ENCODE data around the gene RAP2C. TPM values are rescaled to one million over a fixed set of nuclear protein-coding genes. Genes with fewer than 3 reads are reported as not detected.

RAP2C gene
- total RNA-seq, 2 donors from 2014 or later = 7.8 to 7.9 TPM

DNA sequence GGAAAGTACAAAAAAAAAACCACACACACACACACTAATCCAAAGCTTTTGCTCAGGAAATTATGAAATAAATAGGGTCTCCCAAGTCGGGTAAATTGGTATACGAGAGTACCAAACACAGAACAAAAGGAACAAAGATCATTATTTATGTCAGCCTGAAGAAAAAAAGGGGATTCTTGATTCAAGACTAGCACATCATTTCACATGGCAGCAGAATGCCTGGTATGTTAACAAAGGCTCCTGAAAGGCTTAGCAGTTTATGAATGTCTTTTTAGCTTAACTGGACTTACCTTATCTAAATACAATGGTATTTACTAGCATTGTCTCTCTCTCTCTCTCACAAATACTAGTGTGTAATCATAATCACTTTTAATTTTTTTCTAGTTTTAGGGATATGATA lies 11.3 kb downstream of the RAP2C start:
- 66 to 89% methylated on average over 2 of the region's 2 CpGs for WGBS, 2 donors
- intact Hi-C loops (cut with DNase I) = no loop called here

DNA sequence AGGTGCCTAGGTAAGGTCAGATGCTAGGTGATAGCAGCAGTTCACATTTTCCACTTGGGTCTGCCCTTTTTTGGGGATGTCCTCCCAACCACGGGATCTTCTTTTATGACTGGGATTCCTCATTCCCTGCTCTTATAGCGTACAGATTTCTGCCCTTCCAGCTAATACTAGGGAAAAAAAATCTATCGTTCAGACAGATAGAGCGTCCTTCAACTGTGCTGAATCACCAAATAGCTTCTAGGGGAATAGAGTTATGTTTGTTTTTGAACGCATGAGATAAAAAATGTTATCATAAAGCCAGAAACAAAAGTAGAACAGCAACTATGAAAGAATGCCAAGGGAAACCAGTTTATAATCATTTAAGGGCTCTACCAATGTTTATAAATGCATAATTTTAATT lies 13.0 kb downstream of the RAP2C start:
- Histone ChIP-seq H3K36me3 (replicated peaks in 1 of 2; ENCODE audit: insufficient read depth in 1 of 2, low read depth in 2 of 2) (no peaks in the 10 kb centered on the region), H3K9me3 (no peaks in the 10 kb centered on the region), H3K27me3 (no peaks in the 10 kb centered on the region), H3K4me3 (no peak overlapping the region), H3K27ac (no peak overlapping the region), H3K4me1 (peaks cover 14% of the 10 kb centered on the region)
- WGBS, 2 donors = 26 to 39% methylated on average over 5 of the region's 5 CpGs
- DNase-seq (no peak), ATAC-seq (no peak)
- TF ChIP-seq, protein P1, sequence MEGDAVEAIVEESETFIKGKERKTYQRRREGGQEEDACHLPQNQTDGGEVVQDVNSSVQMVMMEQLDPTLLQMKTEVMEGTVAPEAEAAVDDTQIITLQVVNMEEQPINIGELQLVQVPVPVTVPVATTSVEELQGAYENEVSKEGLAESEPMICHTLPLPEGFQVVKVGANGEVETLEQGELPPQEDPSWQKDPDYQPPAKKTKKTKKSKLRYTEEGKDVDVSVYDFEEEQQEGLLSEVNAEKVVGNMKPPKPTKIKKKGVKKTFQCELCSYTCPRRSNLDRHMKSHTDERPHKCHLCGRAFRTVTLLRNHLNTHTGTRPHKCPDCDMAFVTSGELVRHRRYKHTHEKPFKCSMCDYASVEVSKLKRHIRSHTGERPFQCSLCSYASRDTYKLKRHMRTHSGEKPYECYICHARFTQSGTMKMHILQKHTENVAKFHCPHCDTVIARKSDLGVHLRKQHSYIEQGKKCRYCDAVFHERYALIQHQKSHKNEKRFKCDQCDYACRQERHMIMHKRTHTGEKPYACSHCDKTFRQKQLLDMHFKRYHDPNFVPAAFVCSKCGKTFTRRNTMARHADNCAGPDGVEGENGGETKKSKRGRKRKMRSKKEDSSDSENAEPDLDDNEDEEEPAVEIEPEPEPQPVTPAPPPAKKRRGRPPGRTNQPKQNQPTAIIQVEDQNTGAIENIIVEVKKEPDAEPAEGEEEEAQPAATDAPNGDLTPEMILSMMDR (IDR thresholded peaks at IDR 0.05) = no peak
- intact Hi-C loops (cut with DNase I) = no loop called here

More for the DNA sequence above, 11.3 kb downstream of the RAP2C start:
- ATAC-seq = no peak
- no peaks in the 10 kb centered on the region for H3K9me3 ChIP-seq
- TF ChIP-seq POLR2A (IDR thresholded peaks at IDR 0.05) = no peak
- TF ChIP-seq, protein P1 (IDR thresholded peaks at IDR 0.05) = no peak
- DNase-seq = no peak
- H3K27me3 ChIP-seq = no peaks in the 10 kb centered on the region
- no peak overlapping the region for H3K27ac ChIP-seq
- H3K4me3 ChIP-seq = no peak overlapping the region
- H3K4me1 ChIP-seq = peaks cover 14% of the 10 kb centered on the region
- H3K36me3 ChIP-seq (replicated peaks in 1 of 2; ENCODE audit: insufficient read depth in 1 of 2, low read depth in 2 of 2) = no peaks in the 10 kb centered on the region

DNA sequence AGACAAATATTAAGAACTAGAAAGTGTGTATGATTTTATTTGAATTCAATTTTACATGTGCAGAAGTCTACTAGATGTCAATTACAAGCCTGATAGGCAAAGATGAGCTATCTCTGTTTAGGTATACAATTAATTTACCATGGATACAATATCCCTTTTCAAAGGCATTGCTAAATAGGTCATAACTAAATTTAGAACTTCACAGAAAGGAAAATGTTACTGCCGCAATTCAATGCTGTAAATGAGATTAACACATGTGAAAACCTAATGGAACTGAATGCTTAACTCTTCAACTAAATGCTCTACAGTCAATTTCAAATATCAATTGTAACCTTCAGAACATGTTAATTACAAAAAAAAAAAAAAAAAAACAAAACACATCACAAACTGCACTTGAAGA lies 14.6 kb downstream of the RAP2C start:
- Histone ChIP-seq H3K27me3 (no peaks in the 10 kb centered on the region), H3K9me3 (no peaks in the 10 kb centered on the region), H3K36me3 (replicated peaks in 1 of 2; ENCODE audit: insufficient read depth in 1 of 2, low read depth in 2 of 2) (no peaks in the 10 kb centered on the region), H3K4me3 (no peak overlapping the region), H3K27ac (no peak overlapping the region), H3K4me1 (peaks cover 11% of the 10 kb centered on the region)
- DNase-seq = no peak
- no peak for ATAC-seq
- WGBS, 2 donors = 72 to 100% methylated on average over 1 of the region's 1 CpG
- intact Hi-C loops (cut with DNase I) = no loop called here
- TF ChIP-seq POLR2A (IDR thresholded peaks at IDR 0.05) = no peak
- TF ChIP-seq, protein P1 (IDR thresholded peaks at IDR 0.05) = no peak

DNA sequence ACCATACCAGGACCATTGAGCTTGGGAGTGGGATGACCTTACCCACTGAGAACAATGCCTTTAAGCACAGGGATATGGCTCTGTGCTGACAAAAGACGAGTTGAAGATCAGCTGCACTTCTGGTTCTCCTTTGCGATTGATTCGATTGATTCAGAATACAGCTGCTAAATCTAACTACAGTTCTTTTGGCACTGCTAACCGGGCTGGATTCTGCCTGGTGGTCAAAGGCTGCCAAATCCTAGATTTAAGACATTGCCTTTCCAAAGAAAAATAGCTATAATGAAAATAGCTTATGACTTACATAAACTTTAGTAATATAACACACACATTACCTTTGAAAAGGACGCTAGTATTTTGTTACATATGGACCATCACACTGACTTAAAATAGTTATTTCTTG lies 18.3 kb downstream of the RAP2C start:
- Histone ChIP-seq H3K27me3 (no peaks in the 10 kb centered on the region), H3K36me3 (replicated peaks in 1 of 2; ENCODE audit: insufficient read depth in 1 of 2, low read depth in 2 of 2) (no peaks in the 10 kb centered on the region), H3K9me3 (no peaks in the 10 kb centered on the region), H3K4me1 (peaks cover 2% of the 10 kb centered on the region), H3K27ac (no peak overlapping the region), H3K4me3 (no peak overlapping the region)
- intact Hi-C loops (cut with DNase I) = no loop called here
- TF ChIP-seq, protein P1 (IDR thresholded peaks at IDR 0.05) = no peak
- TF ChIP-seq POLR2A (IDR thresholded peaks at IDR 0.05) = no peak
- ATAC-seq (no peak), DNase-seq (no peak)
- WGBS, 2 donors = 72 to 90% methylated on average over 5 of the region's 5 CpGs

DNA sequence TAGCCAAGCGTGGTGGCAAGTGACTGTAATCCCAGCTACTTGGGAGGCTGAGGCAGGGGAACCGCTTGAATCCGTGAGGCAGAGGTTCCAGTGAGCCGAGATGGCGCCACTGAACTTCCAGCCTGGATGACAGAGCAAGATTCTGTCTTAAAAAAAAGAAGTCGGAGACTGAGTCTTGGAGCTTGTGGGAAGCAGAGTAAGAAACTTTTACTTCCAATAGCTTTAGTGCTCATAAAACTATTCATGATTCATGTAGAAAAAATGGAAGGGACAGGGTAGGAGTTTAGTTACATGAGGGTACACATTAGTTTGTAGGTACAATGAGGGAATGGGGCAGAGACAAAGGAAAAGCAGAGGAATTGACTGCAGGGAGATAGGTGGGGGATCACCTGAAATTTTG lies 19.3 kb downstream of the RAP2C start:
- Histone ChIP-seq H3K9me3 (no peaks in the 10 kb centered on the region), H3K36me3 (replicated peaks in 1 of 2; ENCODE audit: insufficient read depth in 1 of 2, low read depth in 2 of 2) (no peaks in the 10 kb centered on the region), H3K4me1 (no peaks in the 10 kb centered on the region), H3K27ac (no peak overlapping the region), H3K27me3 (no peaks in the 10 kb centered on the region), H3K4me3 (no peak overlapping the region)
- TF ChIP-seq POLR2A (IDR thresholded peaks at IDR 0.05) = no peak
- TF ChIP-seq, protein P1 (IDR thresholded peaks at IDR 0.05) = no peak
- DNase-seq (no peak), ATAC-seq (no peak)
- intact Hi-C loops (cut with DNase I) = no loop called here
- 81 to 98% methylated on average over 6 of the region's 6 CpGs for WGBS, 2 donors

Data from body of pancreas (tissue), 4 donors.